Astrocyte (in vitro differentiated cells and primary cell): ENCODE measurements around the gene PRSS21. TPM values are rescaled to one million over a fixed set of nuclear protein-coding genes. Genes with fewer than 3 reads are reported as not detected.

Experiments
- DNase-seq: peaks from one replicate; pipeline ENCODE4 v3.0.0-alpha.2; 2010; ENCODE audit warnings: low read depth
- FAIRE-seq: peaks from 2 replicates; lab custom pipeline; 2011; peaks lifted over from hg19 to GRCh38; lab: Jason Lieb, UNC
- H2AFZ ChIP-seq: 2 replicates; pipeline ENCODE4 v1.6.0; 2012; ENCODE audit warnings: low read depth, low read length, inconsistent platforms
- H3K27ac ChIP-seq: 2 replicates; pipeline ENCODE4 v1.5.1; 2011; ENCODE audit warnings: low read depth, low read length, inconsistent platforms
- H3K27me3 ChIP-seq: 2 replicates; pipeline ENCODE4 v1.6.0; 2011; ENCODE audit warnings: low read length, inconsistent platforms; ENCODE audit not compliant: insufficient read depth
- H3K36me3 ChIP-seq: 2 replicates; pipeline ENCODE4 v1.5.1; 2011; ENCODE audit warnings: low read length, inconsistent platforms; ENCODE audit not compliant: insufficient read depth
- H3K4me1 ChIP-seq: 2 replicates; pipeline ENCODE4 v1.5.1; 2011; ENCODE audit warnings: low read length, inconsistent platforms; ENCODE audit not compliant: insufficient read depth
- H3K4me2 ChIP-seq: 2 replicates; pipeline ENCODE4 v1.6.0; 2012; ENCODE audit warnings: low read length, inconsistent platforms
- H3K4me3 ChIP-seq: 2 replicates; pipeline ENCODE4 v1.5.1; 2011; ENCODE audit warnings: low read depth, mild to moderate bottlenecking, low read length, inconsistent platforms; ENCODE audit not compliant: insufficient read depth
- H3K79me2 ChIP-seq: 2 replicates; pipeline ENCODE4 v1.6.0; 2012; ENCODE audit warnings: mild to moderate bottlenecking, low read length, inconsistent platforms; ENCODE audit not compliant: insufficient read depth
- H3K9ac ChIP-seq: 2 replicates; pipeline ENCODE4 v1.6.0; 2012; ENCODE audit warnings: mild to moderate bottlenecking, low read length, inconsistent platforms
- H3K9me3 ChIP-seq: 2 replicates; pipeline ENCODE4 v1.5.1; 2012; ENCODE audit warnings: low read depth, mild to moderate bottlenecking, low read length, inconsistent platforms; ENCODE audit not compliant: insufficient read depth
- H4K20me1 ChIP-seq: 2 replicates; pipeline ENCODE4 v1.6.0; 2012; ENCODE audit warnings: low read length, inconsistent platforms; ENCODE audit not compliant: insufficient read depth
- H3K27ac Mint-ChIP-seq: one replicate; pipeline ENCODE4 v1.8.0; 2021; ENCODE audit warnings: mild to moderate bottlenecking, mixed read lengths; ENCODE audit not compliant: unreplicated experiment
- H3K27me3 Mint-ChIP-seq: one replicate; pipeline ENCODE4 v1.8.0; 2021; ENCODE audit warnings: low read depth, mixed read lengths; ENCODE audit not compliant: unreplicated experiment
- H3K36me3 Mint-ChIP-seq: one replicate; pipeline ENCODE4 v1.8.0; 2021; ENCODE audit warnings: low read depth, mixed read lengths; ENCODE audit not compliant: unreplicated experiment
- H3K4me1 Mint-ChIP-seq: one replicate; pipeline ENCODE4 v1.8.0; 2021; ENCODE audit warnings: low read depth, mixed read lengths; ENCODE audit not compliant: unreplicated experiment
- H3K4me3 Mint-ChIP-seq: one replicate; pipeline ENCODE4 v1.8.0; 2021; ENCODE audit warnings: mild to moderate bottlenecking, moderate library complexity, mixed read lengths; ENCODE audit not compliant: unreplicated experiment
- H3K9me3 Mint-ChIP-seq: one replicate; pipeline ENCODE4 v1.8.0; 2021; ENCODE audit warnings: mild to moderate bottlenecking, mixed read lengths; ENCODE audit not compliant: unreplicated experiment
- EZH2 ChIP-seq: IDR thresholded peaks from 2 replicates; pipeline ENCODE4 v1.6.1; 2012; ENCODE audit warnings: mild to moderate bottlenecking, low read length, inconsistent platforms; ENCODE audit not compliant: insufficient read depth
- total RNA-seq: library from RNA; stranded (reverse); gene quantifications from 2 replicates; pipeline ENCODE4 v1.2.1, GENCODE V29; 2021
- TF ChIP-seq, protein P1 (sequence below): IDR thresholded peaks from 2 replicates; pipeline ENCODE4 v1.5.1; 2011; ENCODE audit warnings: low read depth, mild to moderate bottlenecking, inconsistent platforms, low read length, moderate library complexity; ENCODE audit not compliant: insufficient read depth

Gene PRSS21
- total RNA-seq, 1 donor from 2014 or later, result not detected

DNA sequence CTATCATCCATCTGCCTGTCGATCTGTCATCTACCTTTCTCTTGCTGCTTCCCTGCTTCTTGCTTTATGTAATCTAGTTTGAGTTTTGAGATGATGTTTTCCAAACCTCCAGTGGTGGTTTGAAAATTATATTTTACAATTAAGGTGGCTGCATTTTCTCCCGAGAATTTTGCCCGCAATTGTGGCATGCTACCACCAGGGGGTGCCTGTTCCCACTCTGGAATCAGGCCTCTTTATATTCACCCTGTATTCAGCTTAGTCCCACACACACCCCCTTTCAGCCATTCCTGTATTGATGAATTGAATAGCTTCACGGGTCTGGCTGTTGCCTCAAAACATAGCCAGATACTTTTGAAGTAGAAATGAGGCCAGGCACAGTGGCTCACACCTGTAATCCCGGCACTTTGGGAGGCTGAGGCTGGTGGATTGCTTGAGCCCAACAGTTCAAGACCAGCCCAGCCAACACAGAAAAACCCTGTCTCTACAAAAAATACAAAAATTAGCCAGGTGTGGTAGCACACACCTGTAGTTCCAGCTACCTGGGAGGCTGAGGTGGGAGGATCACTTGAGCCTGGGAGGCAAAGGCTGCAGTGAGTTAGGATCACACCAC, 37.8 kb downstream of the PRSS21 start:
- Histone ChIP-seq H3K79me2 (no peaks in the 10 kb centered on the region), H2AFZ (no peak overlapping the region), H3K36me3 (no peaks in the 10 kb centered on the region), H3K9me3 (no peaks in the 10 kb centered on the region), H3K4me2 (no peak overlapping the region), H3K4me3 (no peak overlapping the region), H3K27me3 (no peaks in the 10 kb centered on the region), H3K9ac (no peak overlapping the region), H3K4me1 (peaks cover 5% of the 10 kb centered on the region), H4K20me1 (no peaks in the 10 kb centered on the region), H3K27ac (no peak overlapping the region)
- H3K36me3 Mint-ChIP-seq, result no peaks in the 10 kb centered on the region
- H3K9me3 Mint-ChIP-seq, result peaks cover 5% of the 10 kb centered on the region
- no peak overlapping the region for H3K27ac Mint-ChIP-seq
- FAIRE-seq (no peak), DNase-seq (no peak)
- H3K4me3 Mint-ChIP-seq, result no peak overlapping the region
- H3K27me3 Mint-ChIP-seq, result peaks cover 7% of the 10 kb centered on the region
- no peak for TF ChIP-seq EZH2
- TF ChIP-seq, protein P1, sequence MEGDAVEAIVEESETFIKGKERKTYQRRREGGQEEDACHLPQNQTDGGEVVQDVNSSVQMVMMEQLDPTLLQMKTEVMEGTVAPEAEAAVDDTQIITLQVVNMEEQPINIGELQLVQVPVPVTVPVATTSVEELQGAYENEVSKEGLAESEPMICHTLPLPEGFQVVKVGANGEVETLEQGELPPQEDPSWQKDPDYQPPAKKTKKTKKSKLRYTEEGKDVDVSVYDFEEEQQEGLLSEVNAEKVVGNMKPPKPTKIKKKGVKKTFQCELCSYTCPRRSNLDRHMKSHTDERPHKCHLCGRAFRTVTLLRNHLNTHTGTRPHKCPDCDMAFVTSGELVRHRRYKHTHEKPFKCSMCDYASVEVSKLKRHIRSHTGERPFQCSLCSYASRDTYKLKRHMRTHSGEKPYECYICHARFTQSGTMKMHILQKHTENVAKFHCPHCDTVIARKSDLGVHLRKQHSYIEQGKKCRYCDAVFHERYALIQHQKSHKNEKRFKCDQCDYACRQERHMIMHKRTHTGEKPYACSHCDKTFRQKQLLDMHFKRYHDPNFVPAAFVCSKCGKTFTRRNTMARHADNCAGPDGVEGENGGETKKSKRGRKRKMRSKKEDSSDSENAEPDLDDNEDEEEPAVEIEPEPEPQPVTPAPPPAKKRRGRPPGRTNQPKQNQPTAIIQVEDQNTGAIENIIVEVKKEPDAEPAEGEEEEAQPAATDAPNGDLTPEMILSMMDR, result peak; percentile 46
- H3K4me1 Mint-ChIP-seq, result peaks cover 2% of the 10 kb centered on the region

DNA sequence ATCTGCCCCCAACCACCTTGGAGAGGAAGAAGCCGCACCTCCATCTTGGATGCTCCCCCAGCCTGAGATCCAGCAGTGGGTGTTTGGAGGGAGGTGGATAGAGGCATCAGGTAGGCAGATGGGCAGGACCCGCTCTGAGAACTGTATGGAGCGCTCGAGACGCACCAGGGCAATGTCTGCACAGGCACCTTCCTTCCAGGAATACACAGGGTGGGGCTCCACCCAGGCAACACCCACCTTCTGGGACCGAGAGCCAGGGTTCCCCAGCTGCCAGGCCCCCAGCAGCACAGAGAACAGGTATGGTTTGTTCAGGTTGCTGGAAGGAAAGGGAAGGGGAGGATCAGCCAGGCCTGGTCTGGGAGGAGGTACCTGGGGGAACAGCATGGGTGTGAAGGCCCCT, 38.5 kb downstream of the PRSS21 start:
- Histone ChIP-seq H3K27me3 (no peaks in the 10 kb centered on the region), H3K9ac (no peak overlapping the region), H4K20me1 (no peaks in the 10 kb centered on the region), H3K36me3 (no peaks in the 10 kb centered on the region), H3K4me3 (no peak overlapping the region), H3K79me2 (no peaks in the 10 kb centered on the region), H3K9me3 (no peaks in the 10 kb centered on the region), H3K4me1 (peaks cover 5% of the 10 kb centered on the region), H3K4me2 (no peak overlapping the region), H2AFZ (no peak overlapping the region), H3K27ac (no peak overlapping the region)
- H3K9me3 Mint-ChIP-seq, result peaks cover 5% of the 10 kb centered on the region
- FAIRE-seq (no peak), DNase-seq (no peak)
- H3K4me3 Mint-ChIP-seq, result no peak overlapping the region
- H3K27ac Mint-ChIP-seq, result no peak overlapping the region
- no peaks in the 10 kb centered on the region for H3K36me3 Mint-ChIP-seq
- no peak for TF ChIP-seq EZH2
- TF ChIP-seq, protein P1, result no peak
- H3K27me3 Mint-ChIP-seq, result peaks cover 8% of the 10 kb centered on the region
- H3K4me1 Mint-ChIP-seq, result peaks cover 2% of the 10 kb centered on the region

DNA sequence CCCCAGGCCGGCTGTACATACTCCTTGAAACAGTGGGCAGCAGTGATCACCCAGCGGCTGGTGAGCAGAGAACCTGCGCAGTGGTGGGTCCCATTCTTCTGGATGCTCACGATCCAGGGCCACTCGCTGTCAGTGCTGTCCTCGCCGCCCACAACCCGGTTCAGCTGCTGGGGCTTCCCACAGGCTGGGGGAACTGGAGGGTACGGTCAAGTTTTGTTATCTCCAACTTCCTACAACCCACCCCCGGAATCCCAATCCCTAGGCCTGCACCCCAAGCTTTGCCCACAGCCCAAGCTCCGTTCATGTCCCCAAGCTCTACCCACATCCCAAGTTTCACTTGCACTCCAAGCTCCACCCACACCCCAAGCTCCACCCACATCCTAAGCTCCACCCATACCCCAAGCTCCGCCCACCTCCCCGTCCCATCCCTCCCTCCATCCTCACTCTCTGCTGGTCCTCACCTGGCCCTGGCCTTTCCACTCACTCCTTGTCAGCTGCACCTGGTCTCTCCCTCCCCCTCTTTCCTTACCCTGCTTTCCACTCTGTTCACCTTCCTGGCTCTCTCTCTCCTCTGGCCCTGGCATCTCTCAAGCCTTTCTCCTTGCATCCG, 39.1 kb downstream of the PRSS21 start:
- no peak overlapping the region for H3K27ac Mint-ChIP-seq
- TF ChIP-seq EZH2, result no peak
- TF ChIP-seq, protein P1, result no peak
- no peaks in the 10 kb centered on the region for H3K79me2 ChIP-seq
- H4K20me1 ChIP-seq, result no peaks in the 10 kb centered on the region
- H3K27ac ChIP-seq, result no peak overlapping the region
- peaks cover 5% of the 10 kb centered on the region for H3K9me3 ChIP-seq
- H3K9ac ChIP-seq, result no peak overlapping the region
- peaks cover 8% of the 10 kb centered on the region for H3K27me3 Mint-ChIP-seq
- no peak overlapping the region for H3K4me3 Mint-ChIP-seq
- H3K4me1 Mint-ChIP-seq, result peaks cover 2% of the 10 kb centered on the region
- DNase-seq (no peak), FAIRE-seq (no peak)
- no peak overlapping the region for H3K4me3 ChIP-seq
- no peaks in the 10 kb centered on the region for H3K27me3 ChIP-seq
- peaks cover 6% of the 10 kb centered on the region for H3K9me3 Mint-ChIP-seq
- no peak overlapping the region for H2AFZ ChIP-seq
- H3K36me3 Mint-ChIP-seq, result no peaks in the 10 kb centered on the region
- no peak overlapping the region for H3K4me2 ChIP-seq
- H3K36me3 ChIP-seq, result no peaks in the 10 kb centered on the region
- peaks cover 5% of the 10 kb centered on the region for H3K4me1 ChIP-seq
